Lung (tissue), 12 donors: ENCODE data around the gene MRO. TPM values are rescaled to one million over a fixed set of nuclear protein-coding genes. Genes with fewer than 3 reads are reported as not detected.
"Not testable (repeated sequence)": the region's sequence is repeated elsewhere in the genome, so short reads cannot be mapped to it uniquely, and the experiment has no call there.

ENCODE experiments used
- ATAC-seq: fragments of 200-7000 bp; cut with Tn5 transposase; one replicate; pipeline ENCODE4 v1.9.1; 2020; ENCODE audit warnings: moderate number of reproducible peaks; ENCODE audit not compliant: insufficient read depth, low FRiP score
- DNase-seq, 3 donors: peaks; one replicate each; pipeline ENCODE4 v3.0.0-alpha.2; 2013 to 2017
- H3K27ac ChIP-seq, 2 donors: one replicate each; pipeline ENCODE4 v1.5.1; 2013; ENCODE audit warnings: mild to moderate bottlenecking in 2 of 2, moderate library complexity in 2 of 2, control low read depth in 1 of 2, inconsistent platforms in 1 of 2, low read depth in 1 of 2, low read length in 1 of 2
- H3K27me3 ChIP-seq, 3 donors: one replicate each; pipeline ENCODE4 v1.5.1; 2013; ENCODE audit warnings: low read length in 2 of 3; ENCODE audit not compliant: control insufficient read depth in 3 of 3, insufficient read depth in 3 of 3
- H3K36me3 ChIP-seq, 4 donors: one replicate each; pipeline ENCODE4 v1.5.1; 2013; ENCODE audit warnings: low read length in 4 of 4, mild to moderate bottlenecking in 1 of 4, moderate library complexity in 1 of 4; ENCODE audit not compliant: control insufficient read depth in 4 of 4, insufficient read depth in 4 of 4
- H3K4me1 ChIP-seq, 5 donors: one replicate each; pipeline ENCODE4 v1.5.1; 2013; ENCODE audit warnings: low read length in 5 of 5, mild to moderate bottlenecking in 2 of 5, moderate library complexity in 1 of 5; ENCODE audit not compliant: control insufficient read depth in 5 of 5, insufficient read depth in 5 of 5
- H3K4me3 ChIP-seq: one replicate; pipeline ENCODE4 v1.5.1; 2013; ENCODE audit warnings: mild to moderate bottlenecking, control low read depth, moderate library complexity
- H3K9ac ChIP-seq, 2 donors: one replicate each; pipeline ENCODE4 v1.5.1; 2013; ENCODE audit warnings: low read length in 2 of 2, control low read depth in 1 of 2; ENCODE audit not compliant: insufficient read depth in 1 of 2
- H3K9me3 ChIP-seq, 4 donors: one replicate each; pipeline ENCODE4 v1.5.1; 2013; ENCODE audit warnings: low read length in 3 of 4, mild to moderate bottlenecking in 1 of 4, moderate library complexity in 1 of 4; ENCODE audit not compliant: control insufficient read depth in 4 of 4, insufficient read depth in 3 of 4
- WGBS, 2 donors: extraction: QIAGEN DNeasy Blood & Tissue Kit; methylation state at CpG; one replicate each; pipeline ENCODE4 v1.1.7; 2013; 5-methylcytosine and 5-hydroxymethylcytosine counted together
- polyA plus RNA-seq, 2 donors: library from polyadenylated mRNA; stranded (reverse); fragments of 200-250 nt; gene quantifications; one replicate each; pipeline ENCODE4 v1.2.1, GENCODE V29; 2013
- total RNA-seq, 2 donors: library from RNA; depleted of rRNA in 1 of 2; stranded (reverse); fragments of >200 nt in 1 of 2; gene quantifications; one replicate each; pipeline ENCODE4 v1.2.1, GENCODE V29; 2014 to 2021
- TF ChIP-seq, protein P1 (sequence below): IDR thresholded peaks from 2 replicates; pipeline ENCODE4 v1.5.1; 2012; ENCODE audit warnings: mild to moderate bottlenecking; ENCODE audit errors: control extremely low read depth, extremely low read depth
- donor health status: control.
- donor health status: control.
- donor health status: Bipolar disorder and iron deficiency.
- donor health status: healthy.
- donor health status: DM: yes; HTN: yes; CAD: no.

MRO gene
- total and polyA plus RNA-seq, 4 donors: 0.05 to 0.71 (median 0.22) TPM

DNA sequence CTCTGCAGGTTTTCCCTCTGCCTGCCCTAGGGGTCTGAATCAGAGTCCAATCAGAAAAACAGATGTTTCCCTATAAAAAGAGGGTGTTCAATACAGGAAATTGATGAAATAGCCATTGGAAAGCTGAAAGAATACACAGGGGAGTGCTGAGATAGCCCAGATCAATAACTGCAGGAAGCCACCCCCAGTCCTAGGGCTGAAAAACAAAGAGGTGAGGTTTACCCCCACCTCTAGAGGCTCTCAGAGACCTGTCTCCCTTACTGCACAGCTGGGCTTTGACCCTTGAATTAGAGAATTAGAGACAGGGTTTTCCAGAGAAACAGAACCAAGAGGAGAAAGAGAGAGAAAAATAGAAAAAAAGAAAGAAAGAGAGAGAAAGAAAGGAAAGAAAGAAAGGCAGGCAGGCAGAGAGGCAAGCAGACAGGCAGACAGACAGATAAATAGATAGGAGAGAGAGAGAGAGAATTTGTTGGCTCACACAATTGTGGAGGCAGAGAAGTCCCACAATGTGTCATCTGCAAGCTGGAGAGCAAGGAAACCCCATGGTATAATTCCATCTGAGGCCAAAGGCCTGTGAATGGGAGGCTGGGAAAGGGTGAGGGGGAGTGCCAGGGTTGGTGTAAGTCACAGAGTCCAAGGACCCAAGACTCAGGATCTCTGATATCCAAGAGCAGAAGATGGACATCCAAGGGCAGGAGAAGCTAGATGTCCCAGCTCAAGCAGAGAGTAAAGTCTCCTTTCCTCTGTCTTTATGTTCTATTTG, 40.2 kb upstream of the MRO start:
- no peaks in the 10 kb centered on the region for H3K36me3 ChIP-seq
- TF ChIP-seq, protein P1, sequence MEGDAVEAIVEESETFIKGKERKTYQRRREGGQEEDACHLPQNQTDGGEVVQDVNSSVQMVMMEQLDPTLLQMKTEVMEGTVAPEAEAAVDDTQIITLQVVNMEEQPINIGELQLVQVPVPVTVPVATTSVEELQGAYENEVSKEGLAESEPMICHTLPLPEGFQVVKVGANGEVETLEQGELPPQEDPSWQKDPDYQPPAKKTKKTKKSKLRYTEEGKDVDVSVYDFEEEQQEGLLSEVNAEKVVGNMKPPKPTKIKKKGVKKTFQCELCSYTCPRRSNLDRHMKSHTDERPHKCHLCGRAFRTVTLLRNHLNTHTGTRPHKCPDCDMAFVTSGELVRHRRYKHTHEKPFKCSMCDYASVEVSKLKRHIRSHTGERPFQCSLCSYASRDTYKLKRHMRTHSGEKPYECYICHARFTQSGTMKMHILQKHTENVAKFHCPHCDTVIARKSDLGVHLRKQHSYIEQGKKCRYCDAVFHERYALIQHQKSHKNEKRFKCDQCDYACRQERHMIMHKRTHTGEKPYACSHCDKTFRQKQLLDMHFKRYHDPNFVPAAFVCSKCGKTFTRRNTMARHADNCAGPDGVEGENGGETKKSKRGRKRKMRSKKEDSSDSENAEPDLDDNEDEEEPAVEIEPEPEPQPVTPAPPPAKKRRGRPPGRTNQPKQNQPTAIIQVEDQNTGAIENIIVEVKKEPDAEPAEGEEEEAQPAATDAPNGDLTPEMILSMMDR: no peak
- H3K4me3 ChIP-seq: no peak overlapping the region
- H3K4me1 ChIP-seq: peaks cover 0 to 2% (median 0%) of the 10 kb centered on the region in 5 donors
- no peak overlapping the region for H3K9ac ChIP-seq
- no peaks in the 10 kb centered on the region for H3K27me3 ChIP-seq
- no peak for DNase-seq
- no peak overlapping the region for H3K27ac ChIP-seq
- ATAC-seq: no peak
- no peaks in the 10 kb centered on the region for H3K9me3 ChIP-seq

DNA sequence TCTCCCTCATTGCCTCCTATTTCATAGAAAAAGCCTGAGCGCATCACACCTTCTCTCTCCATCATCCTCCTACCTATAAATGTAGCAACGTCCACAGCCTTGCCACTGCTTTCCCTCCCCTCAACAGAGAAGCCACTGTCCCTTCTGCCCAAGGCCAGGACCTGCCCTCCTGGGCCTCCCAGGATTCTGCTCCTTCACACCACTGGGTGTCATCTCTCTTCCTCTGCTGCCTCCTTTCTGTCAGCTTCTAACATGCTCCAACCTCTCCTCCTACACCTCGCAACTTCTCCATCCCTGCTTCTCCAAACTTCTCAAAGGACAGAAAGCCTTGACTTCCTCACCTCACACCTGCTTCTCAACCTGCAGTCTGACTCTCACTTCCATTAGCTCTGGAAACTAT, 37.9 kb upstream of the MRO start:
- H3K9me3 ChIP-seq: no peaks in the 10 kb centered on the region
- no peak overlapping the region for H3K9ac ChIP-seq
- TF ChIP-seq, protein P1: no peak
- no peaks in the 10 kb centered on the region for H3K27me3 ChIP-seq
- H3K4me1 ChIP-seq: no peaks in the 10 kb centered on the region
- ATAC-seq (no peak), DNase-seq (no peak)
- whole genome bisulfite sequencing, 2 donors: 85% methylated on average over 3 of the region's 3 CpGs
- no peaks in the 10 kb centered on the region for H3K36me3 ChIP-seq
- H3K27ac ChIP-seq: no peak overlapping the region
- no peak overlapping the region for H3K4me3 ChIP-seq

DNA sequence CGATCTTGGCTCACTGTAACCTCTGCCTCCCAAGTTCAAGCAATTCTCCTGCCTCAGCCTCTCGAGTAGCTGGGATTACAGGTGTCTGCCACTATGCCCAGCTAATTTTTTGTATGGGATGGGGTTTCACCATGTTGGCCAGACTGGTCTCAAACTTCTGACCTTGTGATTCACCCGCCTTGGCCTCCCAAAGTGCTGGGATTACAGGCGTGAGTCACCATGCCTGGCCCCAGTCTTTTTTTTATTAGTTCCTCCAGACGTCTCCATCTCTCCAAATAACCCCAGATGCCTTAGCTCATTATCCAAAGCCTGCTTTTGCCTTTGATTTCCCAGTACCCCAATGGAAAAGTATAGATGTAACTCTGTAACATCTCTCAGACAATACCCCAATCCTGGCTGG, 37.4 kb upstream of the MRO start:
- WGBS, 2 donors: 63 to 83% methylated on average over 5 of the region's 5 CpGs
- ATAC-seq: not testable (repeated sequence)

DNA sequence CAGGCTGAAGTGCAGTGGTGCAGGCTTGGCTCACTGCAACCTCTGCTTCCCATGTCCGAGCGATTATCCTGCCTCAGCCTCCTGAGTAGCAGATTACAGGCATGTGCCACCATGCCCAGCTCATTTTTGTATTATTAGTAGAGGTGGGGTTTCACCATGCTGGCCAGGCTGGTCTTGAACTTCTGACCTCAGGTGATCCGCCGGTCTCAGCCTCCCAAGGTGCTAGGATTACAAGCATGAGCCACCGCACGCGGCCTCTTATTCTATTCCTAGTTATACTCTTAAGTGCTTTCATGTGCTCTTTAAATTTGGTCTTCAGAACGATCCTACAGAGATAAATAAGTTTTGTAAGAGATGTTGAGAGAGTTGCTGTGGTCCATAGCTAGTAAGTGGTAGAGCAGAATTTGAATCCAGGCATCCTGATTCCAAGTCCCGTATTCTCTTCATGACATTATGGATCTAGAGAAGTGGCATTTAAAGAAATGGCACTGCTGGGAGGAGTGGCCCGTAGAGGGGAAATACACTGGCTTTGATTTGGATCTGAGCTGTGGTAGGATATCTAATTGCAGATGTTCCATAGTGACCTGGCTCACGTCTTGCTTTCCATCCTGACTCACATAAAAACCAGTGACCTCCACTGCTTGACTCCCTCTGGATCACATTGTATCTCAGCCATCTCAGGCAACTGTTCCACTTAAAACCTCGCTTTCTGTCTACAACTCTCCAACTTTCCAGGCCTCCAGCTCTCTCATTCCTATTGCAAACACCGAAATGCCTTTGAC, 36.4 kb upstream of the MRO start:
- no peak overlapping the region for H3K9ac ChIP-seq
- 89 to 91% methylated on average over 13 of the region's 13 CpGs for WGBS, 2 donors

More for the DNA sequence above, 37.4 kb upstream of the MRO start:
- H3K36me3 ChIP-seq, H3K27me3 ChIP-seq, H3K4me3 ChIP-seq, H3K27ac ChIP-seq, H3K9me3 ChIP-seq, H3K9ac ChIP-seq, H3K4me1 ChIP-seq, DNase-seq: not testable (repeated sequence)

More for the DNA sequence above, 36.4 kb upstream of the MRO start:
- Histone ChIP-seq H3K27me3 (no peaks in the 10 kb centered on the region), H3K4me3 (no peak overlapping the region), H3K4me1 (no peaks in the 10 kb centered on the region), H3K9me3 (no peaks in the 10 kb centered on the region), H3K36me3 (no peaks in the 10 kb centered on the region), H3K27ac (no peak overlapping the region)
- TF ChIP-seq, protein P1: no peak
- DNase-seq (no peak), ATAC-seq (no peak)
